GM12891 (cell line): ENCODE results near the gene AGRP.

Experiments
- PAX5 ChIP-seq: IDR thresholded peaks from 2 replicates; pipeline ENCODE4 v1.6.1; 2011; ENCODE audit warnings: low read length, moderate library complexity, mild to moderate bottlenecking; ENCODE audit not compliant: insufficient read depth, severe bottlenecking
- POLR2A ChIP-seq: IDR thresholded peaks from 2 replicates; pipeline ENCODE4 v1.6.1; 2011; ENCODE audit warnings: low read depth, low read length, control low read depth
- POLR2AphosphoS5 ChIP-seq: IDR thresholded peaks from 2 replicates; pipeline ENCODE4 v1.6.1; 2011; ENCODE audit warnings: low read depth, low read length, control low read depth
- POU2F2 ChIP-seq: IDR thresholded peaks from 2 replicates; pipeline ENCODE4 v1.6.1; 2011; ENCODE audit warnings: low read depth, mild to moderate bottlenecking, control low read depth, low read length, moderate library complexity
- SPI1 ChIP-seq: IDR thresholded peaks from 2 replicates; pipeline ENCODE4 v1.6.1; 2011; ENCODE audit warnings: low read depth, low read length, control low read depth
- TAF1 ChIP-seq: IDR thresholded peaks from 2 replicates; pipeline ENCODE4 v1.6.1; 2011; ENCODE audit warnings: low read depth, low read length, control low read depth

- TF ChIP-seq POLR2A (no peak), PAX5 (no peak), TAF1 (no peak), POLR2AphosphoS5 (no peak), SPI1 (no peak), POU2F2 (no peak)
Measured at GRCh38 chr16:67456391-67457081, 26.8 kb downstream of the AGRP start.
